ENCODE results near the gene NHLRC3.

- TF ChIP-seq CTCF (conservative IDR thresholded peaks at IDR 0.05) (no peak), ZFX (IDR thresholded peaks at IDR 0.05) (no peak)
These were observed 57.2 kb downstream of the NHLRC3 start for GRCh38 chr13:39095500-39095899.

Measured in C4-2B (cell line).